Kasumi-1 (cell line): ENCODE results near the gene FZD10.

Source experiments
- DNase-seq, 2 experiments: peaks; one replicate each; lab custom pipeline; 2025; lab: John Stamatoyannopoulos, UW

Gene FZD10

DNA sequence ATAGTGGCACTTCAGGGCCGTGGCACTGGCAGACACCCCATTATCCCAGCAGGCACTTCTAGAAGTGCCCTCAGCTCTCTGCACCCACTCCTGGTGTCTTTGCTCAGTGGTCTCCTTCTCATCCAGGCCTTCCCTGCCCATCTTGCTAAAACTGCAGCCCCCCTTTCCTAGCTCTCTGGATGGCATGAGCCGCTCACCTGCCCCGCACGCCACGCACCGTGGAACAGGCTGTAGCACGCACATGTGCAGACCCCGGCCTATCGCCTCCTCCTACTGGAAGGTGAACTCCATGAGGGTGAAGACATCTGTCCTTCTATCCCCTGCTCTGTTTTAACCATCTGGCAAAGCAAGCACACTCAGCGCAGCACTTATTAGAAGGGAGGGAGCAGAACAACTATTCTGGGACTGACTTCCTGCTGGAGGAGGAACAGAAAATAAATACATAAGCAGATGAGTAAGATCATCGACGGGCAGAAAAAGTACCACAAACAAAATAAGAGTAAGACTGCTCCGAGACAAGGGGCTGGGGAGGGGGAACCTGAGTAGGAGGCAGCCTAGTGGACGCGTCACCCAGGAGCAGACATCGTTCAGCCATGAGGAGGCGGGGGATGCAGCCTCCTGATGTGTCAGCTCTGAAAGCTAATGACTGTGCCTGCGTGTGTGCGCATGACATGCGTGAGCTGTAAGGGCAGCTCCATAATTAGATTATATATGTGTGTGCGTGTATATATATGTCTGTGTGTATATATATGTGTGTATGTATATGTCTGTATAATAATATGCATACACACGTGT lies 7.8 kb upstream of the FZD10 start:
- no peak for DNase-seq

DNA sequence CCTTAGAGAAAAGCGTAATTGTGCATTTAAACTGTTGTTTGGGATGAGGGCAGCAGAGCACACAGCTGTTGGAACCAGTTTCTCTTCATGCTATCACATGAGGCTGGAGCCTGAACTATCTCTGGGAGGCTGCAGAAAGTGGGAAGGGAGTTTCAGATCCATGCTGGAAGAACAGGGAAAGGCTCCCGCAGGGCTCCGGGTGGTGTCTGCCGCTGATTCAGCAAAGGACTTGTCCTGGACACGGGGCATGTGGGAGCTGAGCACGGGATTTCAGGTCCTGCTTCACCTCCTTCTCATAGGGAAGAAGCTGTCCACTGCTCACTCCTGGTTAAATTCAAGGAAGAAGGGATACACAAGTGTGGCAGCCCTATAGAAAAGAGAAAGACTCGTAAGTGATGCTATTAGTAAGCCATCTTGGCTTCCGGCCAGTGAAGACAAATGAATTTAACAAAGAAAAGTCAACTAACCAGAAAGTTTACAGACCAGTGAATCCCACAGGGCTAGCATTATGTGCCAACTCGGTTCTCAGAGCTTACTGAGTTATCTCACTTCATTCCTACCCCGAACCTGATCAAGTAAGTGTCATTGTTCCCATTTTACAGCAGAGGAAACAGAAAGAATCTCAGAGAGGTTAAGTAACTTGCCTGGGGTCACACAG lies 6.7 kb upstream of the FZD10 start:
- DNase-seq, result no peak

DNA sequence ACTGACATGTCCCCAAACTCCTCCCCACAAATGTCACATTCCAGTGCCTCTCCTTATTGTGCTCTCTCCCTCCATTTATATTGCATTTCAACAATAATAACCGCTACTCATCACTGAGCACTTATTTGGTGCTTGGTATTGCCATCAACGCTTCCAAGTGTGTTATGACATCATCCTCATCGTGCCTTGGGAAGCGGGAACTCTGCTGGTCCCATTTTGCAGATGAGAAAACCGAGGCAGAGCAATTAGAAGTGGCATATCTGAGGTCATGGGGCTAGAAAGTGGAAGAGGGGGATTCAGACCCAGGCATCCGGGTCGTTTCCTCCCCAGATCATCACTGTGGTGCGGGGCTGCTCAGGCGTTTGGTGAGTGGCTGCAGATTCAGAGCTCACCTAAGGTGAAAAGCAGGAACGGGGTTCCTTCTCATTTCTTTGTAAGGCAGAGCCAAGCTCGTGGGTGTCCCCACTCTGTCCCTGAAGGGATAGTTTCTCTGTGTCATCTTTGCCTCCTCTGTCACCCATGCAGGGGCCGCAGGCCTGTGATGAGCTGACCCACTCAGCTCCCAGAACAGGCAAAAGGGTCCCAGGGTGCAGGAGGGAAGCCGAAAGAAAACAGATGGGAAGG lies 5.5 kb upstream of the FZD10 start:
- DNase-seq, result no peak

DNA sequence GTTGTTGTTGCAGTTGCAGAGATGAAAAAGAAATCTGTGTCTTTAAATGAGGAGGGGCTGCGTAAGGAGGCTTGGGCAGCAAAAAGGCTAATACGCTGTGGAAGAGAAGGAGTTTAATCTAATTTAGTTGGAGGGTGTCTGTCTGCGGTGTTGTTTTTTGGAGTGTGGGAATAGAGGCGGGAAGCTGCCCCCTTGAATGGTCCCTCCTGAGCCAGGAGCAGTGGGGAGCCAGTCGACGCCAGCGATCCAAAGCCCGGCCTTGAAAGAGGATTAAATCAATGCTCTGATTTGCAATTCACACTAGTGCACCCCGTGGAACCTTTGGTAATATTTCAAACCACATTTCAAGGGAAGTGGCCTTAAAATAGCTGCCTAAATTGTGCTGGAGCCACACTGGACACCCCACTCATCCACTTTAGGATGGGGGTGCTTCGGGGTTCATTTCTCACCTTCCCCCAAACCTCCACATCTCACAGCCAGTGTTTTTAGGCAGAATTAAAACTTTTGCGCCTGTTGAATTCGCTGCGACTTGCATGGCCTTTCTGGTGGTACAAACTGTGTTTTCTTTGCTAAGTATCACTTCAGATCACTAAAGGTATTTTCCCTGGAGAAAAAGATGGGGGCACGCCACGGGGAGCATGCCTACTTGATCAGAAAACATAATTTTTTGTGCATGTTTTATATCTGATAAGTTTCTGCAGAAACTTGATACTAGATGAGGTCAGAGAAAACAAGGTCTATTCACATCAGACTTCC lies 4.1 kb upstream of the FZD10 start:
- DNase-seq, result no peak

DNA sequence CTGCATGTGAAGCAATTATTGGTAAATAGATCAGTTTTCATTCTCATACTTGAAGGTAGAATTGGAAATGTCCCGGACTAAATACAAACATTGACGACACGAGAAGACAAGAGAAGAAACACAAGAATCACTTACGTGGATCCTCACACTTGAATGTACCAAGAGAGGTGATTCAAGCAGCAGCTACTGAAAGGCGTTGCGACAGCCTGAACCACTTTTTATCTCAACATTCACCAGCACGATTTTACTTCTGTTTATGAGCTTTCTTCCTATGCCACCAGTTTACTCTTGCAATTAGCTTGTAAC lies 3.6 kb upstream of the FZD10 start:
- no peak for DNase-seq

DNA sequence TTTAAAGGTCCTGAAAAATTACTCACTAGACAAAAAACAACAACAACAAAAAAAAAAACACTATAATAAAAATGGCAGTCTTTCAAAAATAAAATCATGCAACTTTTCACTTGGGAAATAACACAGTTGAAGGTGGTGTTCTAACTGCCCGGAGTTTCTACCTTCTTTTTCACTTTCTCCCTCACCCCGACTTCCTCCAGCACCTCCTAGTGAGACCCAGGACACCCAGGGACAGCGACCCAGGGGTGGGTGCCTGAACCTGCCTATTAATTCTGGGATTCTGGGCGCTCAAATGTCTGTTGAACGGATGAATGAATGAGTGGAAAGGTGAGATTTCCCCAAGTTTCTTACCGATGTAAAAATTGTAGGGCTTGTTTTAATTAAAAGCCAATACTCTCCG lies 2.0 kb upstream of the FZD10 start:
- no peak for DNase-seq

DNA sequence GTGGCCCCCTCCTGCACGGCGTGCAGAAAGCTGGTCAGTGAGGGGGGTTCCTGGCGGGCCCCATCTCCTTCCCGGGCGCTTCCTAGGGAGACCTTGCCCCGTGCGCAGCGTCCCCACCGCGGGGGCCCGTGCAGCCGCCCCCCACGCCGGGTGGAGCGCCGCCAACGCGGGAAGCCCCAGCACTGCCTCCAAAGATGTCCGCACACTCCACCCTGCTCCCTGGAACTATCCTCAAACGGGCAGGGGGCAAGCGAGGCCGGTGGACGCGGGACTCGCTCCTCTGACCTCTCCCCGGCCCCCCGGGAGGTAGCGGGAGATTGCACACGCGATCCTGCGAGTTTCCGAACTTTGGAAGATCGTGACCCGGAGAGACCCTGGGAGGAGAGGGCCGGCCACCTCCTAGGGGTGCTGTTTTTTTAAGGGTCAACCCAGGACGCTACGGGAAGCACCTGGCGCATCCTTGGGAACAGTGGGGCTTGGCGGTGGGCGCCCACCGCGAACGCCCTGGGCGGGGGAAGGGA lies 1.5 kb upstream of the FZD10 start:
- DNase-seq, result no peak

DNA sequence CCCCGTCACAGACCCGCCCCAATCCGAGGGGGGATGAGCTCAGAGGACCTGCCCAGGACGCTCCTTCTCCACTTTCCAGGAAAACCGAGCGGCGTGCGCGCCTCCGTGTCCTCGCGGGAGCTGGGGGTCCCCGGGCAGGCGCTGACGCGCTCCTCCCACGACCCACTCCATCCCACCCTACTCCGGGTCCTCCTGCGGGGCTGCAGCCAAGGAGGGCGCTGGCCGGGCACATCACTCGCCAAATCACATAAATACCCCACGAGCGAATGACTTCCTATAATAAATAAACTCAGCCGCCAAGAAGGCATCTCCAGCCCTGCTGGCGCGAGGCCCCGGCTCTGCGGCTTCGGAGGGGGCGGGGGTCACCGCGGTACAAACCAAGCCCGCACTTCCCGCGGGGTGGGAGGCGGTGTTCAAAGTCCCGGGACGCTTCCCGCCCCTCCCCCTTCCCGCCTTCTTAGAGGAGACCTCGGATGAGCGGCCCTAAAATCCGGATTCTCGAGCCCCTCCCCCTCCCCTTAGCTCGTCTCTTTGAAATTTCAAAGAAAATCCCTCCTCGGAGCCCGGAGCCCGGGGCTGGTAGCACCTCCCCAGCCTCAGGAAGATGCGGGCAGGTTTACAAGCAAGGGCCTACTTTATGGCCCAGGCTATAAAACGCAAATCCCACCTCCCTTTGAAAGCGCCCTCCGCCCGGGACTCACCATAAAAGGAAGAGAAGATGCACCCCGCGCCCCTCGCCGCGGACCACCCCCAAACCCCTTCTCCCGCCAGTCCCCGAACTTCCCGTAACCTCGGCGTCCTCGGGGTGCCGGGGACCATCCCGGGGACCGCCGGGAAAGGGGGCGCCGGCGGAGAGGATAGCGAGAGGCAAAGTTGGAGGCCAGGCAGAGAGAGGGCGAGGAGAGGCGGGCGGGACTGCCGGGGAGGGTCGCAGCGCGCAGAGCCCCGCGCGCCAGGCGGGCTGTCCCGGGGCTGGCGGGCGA lies 712 bp upstream of the FZD10 start:
- DNase-seq, result no peak

DNA sequence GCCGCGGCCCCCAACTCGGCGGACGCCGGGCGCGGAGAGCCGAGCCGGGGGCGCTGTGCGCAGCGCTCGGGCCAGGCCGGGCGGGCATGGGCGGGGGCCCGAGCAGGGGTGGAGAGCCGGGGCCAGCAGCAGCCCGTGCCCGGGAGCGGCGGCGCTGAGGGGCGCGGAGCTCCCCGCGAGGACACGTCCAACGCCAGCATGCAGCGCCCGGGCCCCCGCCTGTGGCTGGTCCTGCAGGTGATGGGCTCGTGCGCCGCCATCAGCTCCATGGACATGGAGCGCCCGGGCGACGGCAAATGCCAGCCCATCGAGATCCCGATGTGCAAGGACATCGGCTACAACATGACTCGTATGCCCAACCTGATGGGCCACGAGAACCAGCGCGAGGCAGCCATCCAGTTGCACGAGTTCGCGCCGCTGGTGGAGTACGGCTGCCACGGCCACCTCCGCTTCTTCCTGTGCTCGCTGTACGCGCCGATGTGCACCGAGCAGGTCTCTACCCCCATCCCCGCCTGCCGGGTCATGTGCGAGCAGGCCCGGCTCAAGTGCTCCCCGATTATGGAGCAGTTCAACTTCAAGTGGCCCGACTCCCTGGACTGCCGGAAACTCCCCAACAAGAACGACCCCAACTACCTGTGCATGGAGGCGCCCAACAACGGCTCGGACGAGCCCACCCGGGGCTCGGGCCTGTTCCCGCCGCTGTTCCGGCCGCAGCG lies 639 bp downstream of the FZD10 start:
- DNase-seq, result no peak

DNA sequence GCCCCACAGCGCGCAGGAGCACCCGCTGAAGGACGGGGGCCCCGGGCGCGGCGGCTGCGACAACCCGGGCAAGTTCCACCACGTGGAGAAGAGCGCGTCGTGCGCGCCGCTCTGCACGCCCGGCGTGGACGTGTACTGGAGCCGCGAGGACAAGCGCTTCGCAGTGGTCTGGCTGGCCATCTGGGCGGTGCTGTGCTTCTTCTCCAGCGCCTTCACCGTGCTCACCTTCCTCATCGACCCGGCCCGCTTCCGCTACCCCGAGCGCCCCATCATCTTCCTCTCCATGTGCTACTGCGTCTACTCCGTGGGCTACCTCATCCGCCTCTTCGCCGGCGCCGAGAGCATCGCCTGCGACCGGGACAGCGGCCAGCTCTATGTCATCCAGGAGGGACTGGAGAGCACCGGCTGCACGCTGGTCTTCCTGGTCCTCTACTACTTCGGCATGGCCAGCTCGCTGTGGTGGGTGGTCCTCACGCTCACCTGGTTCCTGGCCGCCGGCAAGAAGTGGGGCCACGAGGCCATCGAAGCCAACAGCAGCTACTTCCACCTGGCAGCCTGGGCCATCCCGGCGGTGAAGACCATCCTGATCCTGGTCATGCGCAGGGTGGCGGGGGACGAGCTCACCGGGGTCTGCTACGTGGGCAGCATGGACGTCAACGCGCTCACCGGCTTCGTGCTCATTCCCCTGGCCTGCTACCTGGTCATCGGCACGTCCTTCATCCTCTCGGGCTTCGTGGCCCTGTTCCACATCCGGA lies 1.4 kb downstream of the FZD10 start:
- no peak for DNase-seq

DNA sequence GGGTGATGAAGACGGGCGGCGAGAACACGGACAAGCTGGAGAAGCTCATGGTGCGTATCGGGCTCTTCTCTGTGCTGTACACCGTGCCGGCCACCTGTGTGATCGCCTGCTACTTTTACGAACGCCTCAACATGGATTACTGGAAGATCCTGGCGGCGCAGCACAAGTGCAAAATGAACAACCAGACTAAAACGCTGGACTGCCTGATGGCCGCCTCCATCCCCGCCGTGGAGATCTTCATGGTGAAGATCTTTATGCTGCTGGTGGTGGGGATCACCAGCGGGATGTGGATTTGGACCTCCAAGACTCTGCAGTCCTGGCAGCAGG lies 1.9 kb downstream of the FZD10 start:
- no peak for DNase-seq

DNA sequence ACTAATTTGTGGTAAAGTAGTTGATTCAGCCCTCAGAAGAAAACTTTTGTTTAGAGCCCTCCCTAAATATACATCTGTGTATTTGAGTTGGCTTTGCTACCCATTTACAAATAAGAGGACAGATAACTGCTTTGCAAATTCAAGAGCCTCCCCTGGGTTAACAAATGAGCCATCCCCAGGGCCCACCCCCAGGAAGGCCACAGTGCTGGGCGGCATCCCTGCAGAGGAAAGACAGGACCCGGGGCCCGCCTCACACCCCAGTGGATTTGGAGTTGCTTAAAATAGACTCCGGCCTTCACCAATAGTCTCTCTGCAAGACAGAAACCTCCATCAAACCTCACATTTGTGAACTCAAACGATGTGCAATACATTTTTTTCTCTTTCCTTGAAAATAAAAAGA lies 2.7 kb downstream of the FZD10 start:
- DNase-seq, result no peak

DNA sequence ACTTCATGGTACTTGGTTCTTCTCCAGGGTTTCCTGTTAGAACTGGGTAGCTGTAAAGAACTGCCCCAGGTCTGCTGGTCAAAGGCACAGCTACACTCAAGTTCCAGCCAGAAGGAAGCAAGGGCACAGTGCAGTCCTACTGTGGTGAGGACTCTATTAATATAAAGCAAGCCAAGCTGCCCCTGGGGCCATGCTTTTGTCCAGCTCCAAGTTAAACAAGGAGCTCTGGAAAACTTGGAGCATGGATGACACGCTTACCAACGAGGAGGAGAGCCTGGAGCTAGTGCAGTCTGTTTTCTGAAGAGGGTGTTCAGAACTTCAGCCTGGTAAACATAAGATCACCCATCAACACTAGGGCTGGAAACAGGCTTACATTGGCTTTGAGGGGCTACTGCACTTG lies 4.0 kb downstream of the FZD10 start:
- DNase-seq, result no peak

DNA sequence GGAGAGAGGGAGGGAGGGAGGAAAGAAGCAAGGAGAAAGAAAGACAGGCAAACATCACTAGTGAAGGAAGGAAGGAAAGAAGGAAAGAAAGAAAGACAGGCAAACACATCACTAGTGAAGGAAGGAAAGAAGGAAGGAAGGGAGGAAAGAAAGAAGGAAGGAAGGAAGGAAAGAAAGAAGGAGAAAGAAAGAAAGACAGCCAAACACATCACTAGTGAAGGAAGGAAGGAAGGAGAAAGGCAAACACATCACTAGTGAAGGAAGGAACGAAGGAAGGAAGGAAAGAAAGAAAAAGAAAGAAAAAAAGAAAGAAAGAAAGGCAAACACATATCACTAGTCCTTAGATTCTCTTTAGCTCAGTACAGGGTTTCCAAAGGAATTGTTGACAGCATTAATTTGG lies 5.3 kb downstream of the FZD10 start:
- DNase-seq, result no peak

DNA sequence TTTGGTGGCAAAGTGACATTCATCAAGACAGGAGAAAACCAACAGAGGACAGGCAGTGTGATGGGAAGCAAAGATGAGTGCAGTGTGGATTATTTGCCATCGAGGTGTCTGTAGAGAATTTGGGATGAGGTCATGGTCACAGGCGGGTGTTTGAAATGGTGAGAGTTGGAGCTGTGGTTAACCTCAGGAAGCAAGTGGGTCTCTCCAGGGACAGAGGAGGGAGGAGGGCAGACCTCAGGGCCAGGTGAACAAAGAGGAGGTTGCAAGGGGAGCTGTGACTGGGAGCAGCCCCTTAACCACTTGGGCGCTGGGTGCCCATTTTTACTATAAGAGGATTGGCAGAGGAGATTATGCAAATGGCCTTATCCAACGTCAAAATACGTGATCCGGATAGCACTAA lies 7.0 kb downstream of the FZD10 start:
- no peak for DNase-seq

DNA sequence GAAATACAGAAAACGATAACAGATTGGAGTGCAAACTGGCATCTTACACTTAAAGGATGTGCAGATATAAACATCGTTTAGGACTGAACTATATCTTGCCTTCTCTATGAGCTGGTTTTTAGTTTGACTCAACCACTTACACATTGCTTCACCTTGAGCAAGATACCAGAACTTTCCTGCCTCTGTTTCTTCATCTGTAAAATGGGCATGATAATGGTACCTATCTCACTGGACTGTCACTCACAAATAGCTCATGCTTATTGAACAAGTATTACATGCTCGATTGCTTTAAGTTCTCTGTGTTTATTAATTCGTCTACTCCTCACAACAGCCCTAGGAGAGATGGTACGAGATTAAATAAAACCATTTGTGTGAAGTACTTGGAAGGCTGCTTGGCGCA lies 7.7 kb downstream of the FZD10 start:
- DNase-seq, result no peak

DNA sequence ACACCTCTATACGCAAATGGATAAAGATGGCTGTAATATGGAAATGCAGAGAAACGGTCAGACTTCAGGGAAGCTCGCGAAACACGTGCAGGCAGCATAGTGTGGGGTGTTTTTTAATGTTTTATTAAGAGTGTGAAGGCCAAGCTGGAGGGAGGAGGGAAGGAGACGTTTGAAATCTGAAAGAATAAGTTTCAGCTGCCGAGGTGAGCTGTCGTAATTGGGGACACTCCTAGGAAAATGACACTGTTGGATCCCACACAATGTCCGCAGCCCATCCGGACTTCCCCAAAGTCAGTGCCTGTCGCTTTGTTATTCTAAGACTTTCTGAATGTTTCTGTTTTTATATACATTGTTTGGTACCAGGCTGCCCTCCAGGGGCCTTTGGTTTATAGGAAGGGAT lies 8.3 kb downstream of the FZD10 start:
- DNase-seq, result no peak

DNA sequence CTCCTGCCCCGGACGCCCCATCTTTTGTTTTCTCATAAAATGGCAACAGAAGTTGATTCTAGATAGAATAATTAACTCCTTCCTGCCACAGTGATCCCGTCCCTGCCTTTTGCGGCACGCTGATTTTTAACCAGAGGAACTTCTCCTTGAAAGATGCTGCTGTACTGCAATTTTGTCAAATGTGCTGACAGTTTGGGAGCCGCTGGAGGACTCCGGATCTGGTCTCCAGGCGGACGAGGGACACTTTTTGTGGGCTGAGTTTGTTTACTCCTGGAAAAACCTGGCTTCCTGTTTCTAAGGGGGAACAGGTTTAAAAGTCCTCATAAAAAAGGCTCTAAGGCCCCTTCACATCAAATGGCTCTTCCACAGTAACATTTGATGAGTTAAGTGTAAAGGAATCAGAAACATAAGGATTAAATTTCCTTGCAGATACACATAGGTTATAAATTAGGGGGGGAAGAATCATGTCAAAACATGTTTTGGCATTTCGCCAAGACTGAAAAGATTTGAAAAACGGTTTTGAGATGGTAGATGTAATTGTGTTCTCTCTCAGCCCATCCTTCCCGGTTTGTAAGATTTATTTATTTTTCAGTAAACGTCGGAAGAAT lies 15.5 kb downstream of the FZD10 start:
- no peak for DNase-seq

DNA sequence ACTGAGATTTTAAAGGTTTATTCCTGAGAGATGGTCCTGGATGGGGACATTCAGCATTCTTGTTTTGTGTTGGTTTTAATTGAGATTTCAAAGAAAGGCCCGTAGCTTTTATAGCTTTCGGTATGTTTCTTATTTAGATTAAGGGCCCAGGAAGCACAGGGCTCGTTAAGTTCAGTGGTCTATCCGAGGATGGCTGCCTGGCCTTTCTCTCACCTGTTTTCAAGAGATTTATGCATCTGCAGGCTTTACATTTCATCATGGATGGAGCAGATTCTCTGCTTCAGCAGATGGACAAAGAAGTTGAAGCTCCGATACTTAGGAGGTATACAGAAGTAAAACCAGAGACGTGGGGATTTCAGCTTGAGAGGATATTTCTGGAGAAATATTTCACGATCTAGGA lies 16.0 kb downstream of the FZD10 start:
- DNase-seq, result no peak

DNA sequence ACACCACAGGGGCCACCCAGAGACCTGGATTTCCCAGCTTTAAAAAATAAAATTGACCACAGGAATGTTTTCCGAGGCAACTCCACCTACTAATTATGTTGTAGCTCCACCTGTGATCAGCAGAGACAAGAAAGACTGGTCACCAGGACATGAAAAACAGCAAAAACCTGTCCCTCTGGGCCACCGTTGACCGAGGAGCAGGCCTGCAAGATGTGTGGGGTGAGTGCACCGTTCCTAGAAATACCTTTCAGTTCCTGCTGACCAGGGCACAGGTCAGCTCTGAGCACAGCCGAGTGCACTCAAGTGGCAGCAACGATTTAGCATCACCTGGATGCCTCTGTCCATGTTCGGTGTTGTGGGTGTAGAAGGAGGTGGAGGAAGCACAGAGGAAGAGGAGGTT lies 16.9 kb downstream of the FZD10 start:
- DNase-seq, result no peak
